H1 (cell line): ENCODE measurements around the gene ARHGAP10. TPM values are rescaled to one million over a fixed set of nuclear protein-coding genes. Genes with fewer than 3 reads are reported as not detected.

Experiments
- CTCF ChIA-PET: fragments of 300-600 bp; sonication (Branson Sonifier 250); formaldehyde crosslinking; loops from one replicate; lab custom pipeline; 2021; ENCODE audit not compliant: partially characterized antibody; lab: Charles Lee
- POLR2A ChIA-PET: fragments of 300-600 bp; sonication (Branson Sonifier 250); formaldehyde crosslinking; loops from one replicate; lab custom pipeline; 2021; ENCODE audit warnings: inconsistent platforms; ENCODE audit not compliant: partially characterized antibody; lab: Charles Lee
- DNase-seq, 2 experiments: peaks; one replicate each; pipeline versions ENCODE4 v3.0.0 to v3.0.0-alpha.2; 2010 to 2022; ENCODE audit warnings: low spot score in 2 of 2, low read depth in 1 of 2, mixed read lengths in 1 of 2
- FAIRE-seq: peaks from 2 replicates; lab custom pipeline; 2011; peaks lifted over from hg19 to GRCh38; lab: Jason Lieb, UNC
- H2AFZ ChIP-seq: 2 replicates; pipeline ENCODE4 v1.8.1; 2012; ENCODE audit warnings: low read length, inconsistent platforms
- H2AK5ac ChIP-seq: 2 replicates; pipeline ENCODE4 v1.6.1; 2013; ENCODE audit warnings: low read depth, low read length
- H2BK120ac ChIP-seq: replicated peaks from 2 replicates; pipeline ENCODE3; 2013; ENCODE audit warnings: low read depth, low read length, inconsistent platforms
- H2BK12ac ChIP-seq: 2 replicates; pipeline ENCODE4 v1.6.1; 2013; ENCODE audit warnings: low read depth, low read length
- H2BK15ac ChIP-seq: 2 replicates; pipeline ENCODE4 v1.6.1; 2013; ENCODE audit warnings: low read length
- H2BK20ac ChIP-seq: 2 replicates; pipeline ENCODE4 v1.6.1; 2013; ENCODE audit warnings: low read length
- H2BK5ac ChIP-seq: 2 replicates; pipeline ENCODE4 v1.6.1; 2013; ENCODE audit warnings: low read depth, low read length
- H3K14ac ChIP-seq: 2 replicates; pipeline ENCODE4 v1.6.1; 2013; ENCODE audit warnings: inconsistent platforms; ENCODE audit not compliant: insufficient read length
- H3K18ac ChIP-seq: 2 replicates; pipeline ENCODE4 v1.6.1; 2013; ENCODE audit warnings: low read length; ENCODE audit errors: extremely low read depth
- H3K23ac ChIP-seq: 2 replicates; pipeline ENCODE4 v1.6.1; 2013; ENCODE audit warnings: inconsistent platforms; ENCODE audit not compliant: insufficient read length
- H3K23me2 ChIP-seq: 2 replicates; pipeline ENCODE4 v1.6.1; 2013; ENCODE audit warnings: low read depth, low read length
- H3K27ac ChIP-seq: 2 replicates; pipeline ENCODE4 v1.6.1; 2011; ENCODE audit warnings: low read depth, low read length, inconsistent platforms
- H3K27me3 ChIP-seq, 4 experiments: replicated peaks in 1 of 4; 1 replicate in 1 of 4; 2 replicates in 3 of 4; pipeline versions ENCODE4 v1.6.1 to v1.8.1; 2011 to 2013; ENCODE audit warnings: low read length in 3 of 4, mild to moderate bottlenecking in 3 of 4, inconsistent platforms in 2 of 4, mixed read lengths in 2 of 4, moderate library complexity in 1 of 4; ENCODE audit not compliant: control insufficient read depth in 3 of 4, insufficient read depth in 3 of 4; ENCODE audit errors: extremely low read depth in 1 of 4
- H3K36me3 ChIP-seq, 4 experiments: 2 replicates each; pipeline versions ENCODE4 v1.6.1 to v1.8.1; 2011 to 2013; ENCODE audit warnings: mild to moderate bottlenecking in 4 of 4, low read length in 3 of 4, moderate library complexity in 2 of 4, control low read depth in 1 of 4, inconsistent platforms in 1 of 4; ENCODE audit not compliant: insufficient read depth in 4 of 4, control insufficient read depth in 2 of 4
- H3K4ac ChIP-seq: replicated peaks from 2 replicates; pipeline ENCODE3; 2013; ENCODE audit warnings: low read length, low read depth, mixed read lengths, inconsistent platforms; ENCODE audit not compliant: insufficient read length
- H3K4me1 ChIP-seq, 4 experiments: replicated peaks in 1 of 4; 1 replicate in 1 of 4; 2 replicates in 3 of 4; pipeline versions ENCODE4 v1.6.1 to v1.8.1; 2011 to 2013; ENCODE audit warnings: low read length in 3 of 4, inconsistent platforms in 2 of 4, mixed read lengths in 1 of 4; ENCODE audit not compliant: insufficient read depth in 4 of 4, control insufficient read depth in 3 of 4
- H3K4me2 ChIP-seq, 2 experiments: 2 replicates each; pipeline versions ENCODE4 v1.6.1 to v1.8.1; 2011 to 2013; ENCODE audit warnings: low read depth in 2 of 2, low read length in 2 of 2, control low read depth in 1 of 2, inconsistent platforms in 1 of 2, mild to moderate bottlenecking in 1 of 2; ENCODE audit not compliant: insufficient read depth in 1 of 2
- H3K4me3 ChIP-seq, 4 experiments: fragments of 200-600, 300-600 bp in 1 of 4; sonication (generic), shearing (Covaris generic), sonication (Bioruptor Twin) in 1 of 4; 2 replicates each; pipeline versions ENCODE4 v1.5.1 to v1.8.1; 2011 to 2016; ENCODE audit warnings: low read length in 4 of 4, low read depth in 3 of 4, control low read depth in 2 of 4, inconsistent platforms in 2 of 4, mild to moderate bottlenecking in 2 of 4, mixed read lengths in 1 of 4, moderate library complexity in 1 of 4; ENCODE audit not compliant: insufficient read depth in 2 of 4; ENCODE audit errors: extremely low read depth in 1 of 4
- H3K56ac ChIP-seq: replicated peaks from 2 replicates; pipeline ENCODE3; 2013; ENCODE audit warnings: low read depth, mild to moderate bottlenecking, mixed read lengths, low read length, inconsistent platforms; ENCODE audit not compliant: insufficient read length
- H3K79me1 ChIP-seq: 2 replicates; pipeline ENCODE4 v1.6.1; 2013; ENCODE audit warnings: low read depth, low read length, control low read depth
- H3K79me2 ChIP-seq, 2 experiments: 2 replicates each; pipeline versions ENCODE4 v1.6.1 to v1.8.1; 2012 to 2013; ENCODE audit warnings: low read length in 2 of 2, mild to moderate bottlenecking in 2 of 2, inconsistent platforms in 1 of 2; ENCODE audit not compliant: insufficient read depth in 2 of 2, control insufficient read depth in 1 of 2
- H3K9ac ChIP-seq, 4 experiments: replicated peaks in 1 of 4; 1 replicate in 1 of 4; 2 replicates in 3 of 4; pipeline versions ENCODE4 v1.6.1 to v1.8.1; 2011 to 2013; ENCODE audit warnings: low read depth in 3 of 4, low read length in 3 of 4, control low read depth in 2 of 4, mild to moderate bottlenecking in 2 of 4, moderate library complexity in 2 of 4, inconsistent platforms in 1 of 4; ENCODE audit errors: extremely low read depth in 1 of 4
- H3K9me3 ChIP-seq, 2 experiments: 2 replicates each; pipeline versions ENCODE4 v1.6.1 to v1.8.1; 2012 to 2013; ENCODE audit warnings: mild to moderate bottlenecking in 2 of 2, moderate library complexity in 2 of 2, control low read depth in 1 of 2, inconsistent platforms in 1 of 2, low read depth in 1 of 2, low read length in 1 of 2, mixed read lengths in 1 of 2; ENCODE audit not compliant: insufficient read depth in 2 of 2
- H4K20me1 ChIP-seq, 2 experiments: replicated peaks in 1 of 2; 2 replicates each; pipeline versions ENCODE3 to v1.8.1; 2011 to 2013; ENCODE audit warnings: inconsistent platforms in 2 of 2, low read length in 2 of 2, mild to moderate bottlenecking in 1 of 2; ENCODE audit not compliant: insufficient read depth in 2 of 2, control insufficient read depth in 1 of 2
- H4K5ac ChIP-seq: 2 replicates; pipeline ENCODE4 v1.6.1; 2013; ENCODE audit warnings: low read length, low read depth, mixed read lengths, inconsistent platforms; ENCODE audit not compliant: insufficient read length
- H4K8ac ChIP-seq: 2 replicates; pipeline ENCODE4 v1.8.0; 2013; ENCODE audit warnings: mild to moderate bottlenecking, moderate library complexity, low read length, inconsistent platforms; ENCODE audit not compliant: insufficient read depth; ENCODE audit errors: extremely low read depth
- H4K91ac ChIP-seq: replicated peaks from 2 replicates; pipeline ENCODE3; 2013; ENCODE audit warnings: low read length, mixed read lengths, inconsistent platforms; ENCODE audit not compliant: insufficient read length
- EP300 ChIP-seq, 2 experiments: IDR thresholded peaks; 1 replicate in 1 of 2; 2 replicates in 1 of 2; pipeline ENCODE4 v1.6.1; 2011 to 2012; ENCODE audit warnings: low read depth in 2 of 2, low read length in 2 of 2, mild to moderate bottlenecking in 2 of 2, borderline replicate concordance in 1 of 2, inconsistent platforms in 1 of 2, moderate library complexity in 1 of 2
- MAFK ChIP-seq: IDR thresholded peaks from 2 replicates; pipeline ENCODE4 v1.6.1; 2012; ENCODE audit warnings: low read depth, mild to moderate bottlenecking, improper control_type of control experiment, low read length
- RXRA ChIP-seq: IDR thresholded peaks from 2 replicates; pipeline ENCODE4 v1.6.1; 2011; ENCODE audit warnings: low read depth, mild to moderate bottlenecking, low read length, moderate library complexity; ENCODE audit not compliant: insufficient read depth
- SIX5 ChIP-seq: IDR thresholded peaks from 2 replicates; pipeline ENCODE4 v1.6.1; 2011; ENCODE audit warnings: mild to moderate bottlenecking, low read depth, low read length
- SP1 ChIP-seq: IDR thresholded peaks from 2 replicates; pipeline ENCODE4 v1.6.1; 2011; ENCODE audit warnings: low read depth, low read length
- TBP ChIP-seq: IDR thresholded peaks from 2 replicates; pipeline ENCODE4 v1.6.1; 2011; ENCODE audit warnings: low read depth, low read length, improper control_type of control experiment
- ZNF274 ChIP-seq: IDR thresholded peaks from 2 replicates; pipeline ENCODE4 v1.7.0; 2012; ENCODE audit warnings: low read length, borderline replicate concordance; ENCODE audit errors: extremely low read depth
- whole genome bisulfite sequencing, 2 experiments: shearing (Covaris generic) in 1 of 2; methylation state at CpG; one replicate each; pipeline versions ENCODE4 v1.1.6 to v1.1.7; 2013 to 2015; ENCODE audit warnings: low lambda C conversion rate in 2 of 2, mixed read lengths in 2 of 2, inconsistent platforms in 1 of 2, low coverage in 1 of 2, missing lambda C conversion rate in 1 of 2; ENCODE audit not compliant: insufficient replicate concordance in 2 of 2, insufficient coverage in 1 of 2, insufficient read length in 1 of 2; ENCODE audit errors: extremely low coverage in 1 of 2, missing lambda C conversion rate in 1 of 2; 5-methylcytosine and 5-hydroxymethylcytosine counted together
- polyA plus RNA-seq, 7 experiments: library from polyadenylated mRNA; depleted of rRNA in 3 of 7; stranded (reverse) in 5 of 7; unstranded in 2 of 7; fragments of >200 nt in 5 of 7; fragments of 200-250 nt in 2 of 7; gene quantifications; 1 replicate in 5 of 7; 2 replicates in 1 of 7; 4 replicates in 1 of 7; pipeline versions ENCODE4 v1.2.1 to v1.2.3, GENCODE V29; 2011 to 2013; ENCODE audit warnings: missing spikeins in 2 of 7, mixed read lengths in 2 of 7
- total RNA-seq: library from RNA; stranded (reverse); fragmentation: NEBNext Ultra II Directional; extraction: Animal tissue kit (Norgen Biotek cat#: 25700); gene quantifications from 2 replicates; pipeline ENCODE4 v1.2.1, GENCODE V29; 2021
- TF ChIP-seq, protein P1 (sequence below): IDR thresholded peaks from 2 replicates; pipeline ENCODE4 v1.6.1; 2012; ENCODE audit warnings: low read length, inconsistent platforms
- TF ChIP-seq, protein P2 (sequence below): IDR thresholded peaks from 2 replicates; pipeline ENCODE4 v1.6.1; 2012; ENCODE audit warnings: inconsistent platforms

Gene ARHGAP10
- total and polyA plus RNA-seq, 2 of the 8 experiments (the other 6 are each of a cell fraction or from before 2014, with no cell fraction given): 3.7 to 6.1 TPM

DNA sequence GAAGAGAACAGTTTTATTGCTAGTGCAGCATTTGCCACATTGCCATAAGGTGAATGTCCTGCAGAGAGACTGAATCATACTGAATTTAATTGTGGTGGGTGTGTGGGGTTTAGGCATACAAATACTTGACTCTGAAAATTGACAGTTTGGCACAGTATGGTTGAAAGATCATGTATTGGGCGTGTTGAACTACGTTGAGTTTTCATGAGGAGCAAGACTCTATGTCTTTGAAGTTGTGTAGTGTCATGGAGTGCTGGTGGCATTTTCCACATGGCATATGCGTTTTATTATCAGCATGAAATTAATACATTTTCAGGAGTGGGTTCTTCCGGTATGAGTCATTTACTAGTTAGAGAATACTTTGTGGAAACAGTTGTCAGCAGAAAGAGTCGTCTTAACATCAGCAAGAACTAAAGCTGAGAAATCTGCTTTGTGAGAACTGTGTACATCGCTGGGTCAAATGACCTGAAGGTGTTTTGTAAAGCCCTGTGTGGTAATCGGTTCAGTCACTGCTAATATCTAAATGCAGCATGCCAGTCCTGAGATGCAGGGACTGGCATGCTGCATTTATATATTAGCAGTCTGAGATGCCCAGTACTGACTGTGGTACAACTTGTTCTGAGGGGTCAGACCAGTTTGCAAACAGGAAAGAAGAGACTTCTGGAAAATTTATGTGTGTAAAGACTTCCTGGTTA is 50.3 kb downstream of the ARHGAP10 start:
- Histone ChIP-seq H3K4me3 (no peak overlapping the region), H2BK5ac (no peak overlapping the region), H3K79me2 (no peaks in the 10 kb centered on the region; a peak in 1 of 4 replicates), H3K18ac (no peak overlapping the region), H2AK5ac (no peak overlapping the region), H3K27ac (no peak overlapping the region), H3K56ac (no peak overlapping the region), H3K23ac (no peak overlapping the region), H3K36me3 (no peaks in the 10 kb centered on the region), H3K27me3 (no peaks in the 10 kb centered on the region), H2AFZ (no peak overlapping the region), H2BK15ac (no peak overlapping the region), H3K4ac (no peak overlapping the region), H3K23me2 (no peaks in the 10 kb centered on the region), H3K9me3 (no peaks in the 10 kb centered on the region), H2BK120ac (no peak overlapping the region), H4K20me1 (no peaks in the 10 kb centered on the region), H2BK12ac (no peak overlapping the region), H3K79me1 (no peaks in the 10 kb centered on the region; the same call in 1 of the 2 replicates), H3K9ac (no peak overlapping the region), H3K4me2 (no peak overlapping the region), H3K4me1 (0 out of 7 replicates have a peak, but pooled peaks cover 0 to 2% (median 0%) of the 10 kb centered on the region in 4 experiments), H3K14ac (no peak overlapping the region), H4K8ac (no peak overlapping the region), H4K5ac (no peak overlapping the region), H2BK20ac (no peak overlapping the region), H4K91ac (no peak overlapping the region)
- FAIRE-seq: peak; percentile 32
- ChIA-PET CTCF (no interaction called here), POLR2A (no interaction called here)
- WGBS, 2 experiments: 82% methylated on average over 7 of the region's 7 CpGs; no CpG with 5 or more reads in 1 of the 2 experiments
- TF ChIP-seq TBP (no peak), MAFK (no peak), SP1 (no peak), EP300 (IDR thresholded peaks at IDR 0.05; ENCODE audit: borderline replicate concordance in 1 of 2, low read depth in 2 of 2, low read length in 2 of 2) (no peak), SIX5 (no peak), RXRA (no peak), ZNF274 (no peak)
- TF ChIP-seq, protein P1, sequence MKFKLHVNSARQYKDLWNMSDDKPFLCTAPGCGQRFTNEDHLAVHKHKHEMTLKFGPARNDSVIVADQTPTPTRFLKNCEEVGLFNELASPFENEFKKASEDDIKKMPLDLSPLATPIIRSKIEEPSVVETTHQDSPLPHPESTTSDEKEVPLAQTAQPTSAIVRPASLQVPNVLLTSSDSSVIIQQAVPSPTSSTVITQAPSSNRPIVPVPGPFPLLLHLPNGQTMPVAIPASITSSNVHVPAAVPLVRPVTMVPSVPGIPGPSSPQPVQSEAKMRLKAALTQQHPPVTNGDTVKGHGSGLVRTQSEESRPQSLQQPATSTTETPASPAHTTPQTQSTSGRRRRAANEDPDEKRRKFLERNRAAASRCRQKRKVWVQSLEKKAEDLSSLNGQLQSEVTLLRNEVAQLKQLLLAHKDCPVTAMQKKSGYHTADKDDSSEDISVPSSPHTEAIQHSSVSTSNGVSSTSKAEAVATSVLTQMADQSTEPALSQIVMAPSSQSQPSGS: no peak
- TF ChIP-seq, protein P2, sequence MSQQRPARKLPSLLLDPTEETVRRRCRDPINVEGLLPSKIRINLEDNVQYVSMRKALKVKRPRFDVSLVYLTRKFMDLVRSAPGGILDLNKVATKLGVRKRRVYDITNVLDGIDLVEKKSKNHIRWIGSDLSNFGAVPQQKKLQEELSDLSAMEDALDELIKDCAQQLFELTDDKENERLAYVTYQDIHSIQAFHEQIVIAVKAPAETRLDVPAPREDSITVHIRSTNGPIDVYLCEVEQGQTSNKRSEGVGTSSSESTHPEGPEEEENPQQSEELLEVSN: no peak
- no peak for DNase-seq
